Measurements from ENCODE around the gene CCDC61. TPM values are rescaled to one million over a fixed set of nuclear protein-coding genes. Genes with fewer than 3 reads are reported as not detected.

The CCDC61 gene
- total and polyA plus RNA-seq, 2 of the 8 experiments (the other 6 are each of a cell fraction or from before 2014, with no cell fraction given) = 7.8 to 17.4 TPM

DNA sequence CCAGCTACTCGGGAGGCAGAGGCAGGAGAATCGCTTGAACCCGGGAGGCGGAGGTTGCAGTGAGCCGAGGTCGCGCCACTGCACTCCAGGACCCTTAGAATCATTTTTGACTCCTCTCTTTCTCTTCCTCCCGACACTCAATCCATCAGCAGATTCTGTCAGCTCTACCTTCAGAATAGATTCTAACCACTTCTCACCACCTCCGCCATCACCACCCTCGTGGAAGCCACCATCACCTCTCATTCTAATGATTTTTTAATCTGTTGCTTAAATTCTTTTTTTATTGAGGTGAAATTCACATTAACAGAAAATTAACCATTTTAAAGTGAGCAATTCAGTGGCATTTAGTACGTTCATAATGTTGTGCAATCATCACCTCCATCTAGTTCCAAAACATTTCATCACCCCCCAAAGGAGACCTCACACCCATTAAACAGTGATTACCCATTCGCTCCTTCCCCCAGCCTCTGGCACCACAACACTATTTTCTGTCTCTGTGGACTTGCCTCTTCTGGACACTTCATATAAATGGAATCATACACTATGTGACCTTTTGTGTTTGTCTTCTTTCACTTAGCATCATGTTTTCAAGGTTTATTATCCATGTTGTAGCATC lies 5.0 kb upstream of the CCDC61 start:
- Histone ChIP-seq H2BK120ac (replicated peaks; ENCODE audit: low read depth, low read length) (no peak overlapping the region), H3K56ac (replicated peaks; ENCODE audit: insufficient read length, low read depth, low read length) (no peak overlapping the region), H4K91ac (replicated peaks; ENCODE audit: insufficient read length, low read length) (no peak overlapping the region), H3K14ac (ENCODE audit: insufficient read length) (no peak overlapping the region), H3K9me3 (ENCODE audit: insufficient read depth in 2 of 2, low read depth in 1 of 2, low read length in 1 of 2) (no peaks in the 10 kb centered on the region), H4K5ac (ENCODE audit: insufficient read length, low read depth, low read length) (no peak overlapping the region), H3K4me1 (replicated peaks in 1 of 4; ENCODE audit: control insufficient read depth in 3 of 4, insufficient read depth in 4 of 4, low read length in 3 of 4) (no peaks in the 10 kb centered on the region; a peak in 1 of 7 replicates), H2BK5ac (ENCODE audit: low read depth, low read length) (no peak overlapping the region), H3K36me3 (ENCODE audit: control insufficient read depth in 2 of 4, insufficient read depth in 4 of 4, low read length in 3 of 4) (no peaks in the 10 kb centered on the region), H3K4ac (replicated peaks; ENCODE audit: insufficient read length, low read depth, low read length) (no peak overlapping the region), H3K23ac (ENCODE audit: insufficient read length) (no peak overlapping the region), H3K18ac (ENCODE audit: extremely low read depth, low read length) (no peak overlapping the region), H2AK5ac (ENCODE audit: low read depth, low read length) (no peak overlapping the region), H3K79me2 (ENCODE audit: control insufficient read depth in 1 of 2, insufficient read depth in 2 of 2, low read length in 2 of 2) (no peaks in the 10 kb centered on the region), H3K4me3 (ENCODE audit: extremely low read depth in 1 of 4, insufficient read depth in 2 of 4, low read depth in 3 of 4, low read length in 4 of 4) (no peak overlapping the region), H3K9ac (replicated peaks in 1 of 4; ENCODE audit: extremely low read depth in 1 of 4, low read depth in 3 of 4, low read length in 3 of 4) (no peak overlapping the region), H3K27ac (ENCODE audit: low read depth, low read length) (no peak overlapping the region), H4K20me1 (replicated peaks in 1 of 2; ENCODE audit: control insufficient read depth in 1 of 2, insufficient read depth in 2 of 2, low read length in 2 of 2) (no peaks in the 10 kb centered on the region), H3K4me2 (ENCODE audit: insufficient read depth in 1 of 2, low read depth in 2 of 2, low read length in 2 of 2) (no peak overlapping the region), H2BK12ac (ENCODE audit: low read depth, low read length) (no peak overlapping the region), H3K27me3 (replicated peaks in 1 of 4; ENCODE audit: control insufficient read depth in 3 of 4, extremely low read depth in 1 of 4, insufficient read depth in 3 of 4, low read length in 3 of 4) (no peaks in the 10 kb centered on the region), H2BK15ac (ENCODE audit: low read length) (no peak overlapping the region), H2AFZ (ENCODE audit: low read length) (no peak overlapping the region), H2BK20ac (ENCODE audit: low read length) (no peak overlapping the region), H4K8ac (ENCODE audit: extremely low read depth, insufficient read depth, low read length) (no peak overlapping the region), H3K79me1 (ENCODE audit: low read depth, low read length) (no peaks in the 10 kb centered on the region), H3K23me2 (ENCODE audit: low read depth, low read length) (no peaks in the 10 kb centered on the region)
- FAIRE-seq = no peak
- WGBS, 2 experiments (ENCODE audit: extremely low coverage in 1 of 2, insufficient coverage in 1 of 2, insufficient read length in 1 of 2, insufficient replicate concordance in 2 of 2, low coverage in 1 of 2, low lambda C conversion rate in 2 of 2, missing lambda C conversion rate in 1 of 2) = 93% methylated on average over 12 of the region's 12 CpGs; no CpG with 5 or more reads in 1 of the 2 experiments
- ChIA-PET POLR2A (ENCODE audit: partially characterized antibody) (interaction anchor here (1.5 kb wide), 1 partner anchor 9 kb away, joined by 3 read pairs; no protein-coding TSS in a partner anchor), CTCF (ENCODE audit: partially characterized antibody) (interaction anchor here (1.0 kb wide), 1 partner anchor 16 kb away, joined by 5 read pairs; no protein-coding TSS in a partner anchor)
- peak; percentile 37; the same call in 1 of the 2 replicates for TF ChIP-seq CEBPB (IDR thresholded peaks at IDR 0.05; ENCODE audit: low read depth, low read length)
- TF ChIP-seq, protein P1, sequence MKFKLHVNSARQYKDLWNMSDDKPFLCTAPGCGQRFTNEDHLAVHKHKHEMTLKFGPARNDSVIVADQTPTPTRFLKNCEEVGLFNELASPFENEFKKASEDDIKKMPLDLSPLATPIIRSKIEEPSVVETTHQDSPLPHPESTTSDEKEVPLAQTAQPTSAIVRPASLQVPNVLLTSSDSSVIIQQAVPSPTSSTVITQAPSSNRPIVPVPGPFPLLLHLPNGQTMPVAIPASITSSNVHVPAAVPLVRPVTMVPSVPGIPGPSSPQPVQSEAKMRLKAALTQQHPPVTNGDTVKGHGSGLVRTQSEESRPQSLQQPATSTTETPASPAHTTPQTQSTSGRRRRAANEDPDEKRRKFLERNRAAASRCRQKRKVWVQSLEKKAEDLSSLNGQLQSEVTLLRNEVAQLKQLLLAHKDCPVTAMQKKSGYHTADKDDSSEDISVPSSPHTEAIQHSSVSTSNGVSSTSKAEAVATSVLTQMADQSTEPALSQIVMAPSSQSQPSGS (IDR thresholded peaks at IDR 0.05; ENCODE audit: low read length) = no peak
- no peak for DNase-seq (ENCODE audit: low read depth in 1 of 2, low spot score in 2 of 2)

All from H1 (cell line).